Neuronal stem cell (in vitro differentiated cells): ENCODE data around the gene OAS3.
"Not testable (repeated sequence)": the region's sequence is repeated elsewhere in the genome, so short reads cannot be mapped to it uniquely, and the experiment has no call there.

Experiments used
- DNase-seq: peaks from one replicate; pipeline ENCODE4 v3.0.0-alpha.2; 2013; ENCODE audit warnings: low spot score
- H2AFZ ChIP-seq: one replicate; pipeline ENCODE4 v1.6.1; 2013; ENCODE audit warnings: mild to moderate bottlenecking, low read length, inconsistent platforms
- H2AK5ac ChIP-seq: 2 replicates; pipeline ENCODE4 v1.6.1; 2013; ENCODE audit warnings: low read depth, mild to moderate bottlenecking, inconsistent platforms, low read length, moderate library complexity, mixed read lengths
- H2BK120ac ChIP-seq: 2 replicates; pipeline ENCODE4 v1.6.1; 2013; ENCODE audit warnings: low read depth, mild to moderate bottlenecking, inconsistent platforms, low read length, moderate library complexity, mixed read lengths
- H2BK12ac ChIP-seq: one replicate; pipeline ENCODE4 v1.6.1; 2013; ENCODE audit warnings: low read length, inconsistent platforms
- H2BK15ac ChIP-seq: 2 replicates; pipeline ENCODE4 v1.6.1; 2013; ENCODE audit warnings: mild to moderate bottlenecking, low read length, inconsistent platforms, mixed read lengths
- H2BK5ac ChIP-seq: one replicate; pipeline ENCODE4 v1.6.1; 2013; ENCODE audit warnings: inconsistent platforms, mild to moderate bottlenecking, low read length, moderate library complexity
- H3K14ac ChIP-seq: one replicate; pipeline ENCODE4 v1.6.1; 2013; ENCODE audit warnings: low read length, inconsistent platforms
- H3K18ac ChIP-seq: 2 replicates; pipeline ENCODE4 v1.6.1; 2013; ENCODE audit warnings: low read length, inconsistent platforms
- H3K23ac ChIP-seq: 2 replicates; pipeline ENCODE4 v1.6.1; 2013; ENCODE audit warnings: low read depth, mild to moderate bottlenecking, mixed read lengths, low read length, inconsistent platforms; ENCODE audit not compliant: poor library complexity
- H3K27ac ChIP-seq: replicated peaks from 3 replicates; pipeline ENCODE4 v1.5.1; 2013; ENCODE audit warnings: low read length, inconsistent platforms
- H3K27me3 ChIP-seq, 3 experiments: 2 replicates each; pipeline ENCODE4 v1.6.1; 2013; ENCODE audit warnings: low read length in 3 of 3, mild to moderate bottlenecking in 2 of 3, inconsistent platforms in 1 of 3, low read depth in 1 of 3, mixed read lengths in 1 of 3, moderate library complexity in 1 of 3; ENCODE audit not compliant: control insufficient read depth in 3 of 3, insufficient read depth in 3 of 3
- H3K36me3 ChIP-seq, 2 donors: replicated peaks in 1 of 2; 2 replicates each; pipeline ENCODE4 v1.6.1; 2013; ENCODE audit warnings: low read length in 2 of 2; ENCODE audit not compliant: control insufficient read depth in 2 of 2, insufficient read depth in 2 of 2
- H3K4ac ChIP-seq: 2 replicates; pipeline ENCODE4 v1.6.1; 2013; ENCODE audit warnings: inconsistent platforms, mild to moderate bottlenecking, low read length, moderate library complexity
- H3K4me1 ChIP-seq, 2 donors: 1 replicate in 1 of 2; 2 replicates in 1 of 2; pipeline ENCODE4 v1.6.1; 2013; ENCODE audit warnings: low read length in 2 of 2, low read depth in 1 of 2; ENCODE audit not compliant: control insufficient read depth in 2 of 2, insufficient read depth in 1 of 2
- H3K4me2 ChIP-seq: one replicate; pipeline ENCODE4 v1.6.1; 2013; ENCODE audit warnings: mild to moderate bottlenecking, low read length, inconsistent platforms; ENCODE audit not compliant: insufficient read depth, poor library complexity, severe bottlenecking
- H3K4me3 ChIP-seq, 2 donors: 2 replicates each; pipeline ENCODE4 v1.5.1; 2013; ENCODE audit warnings: low read length in 2 of 2, mild to moderate bottlenecking in 2 of 2, inconsistent platforms in 1 of 2, moderate library complexity in 1 of 2
- H3K79me1 ChIP-seq: one replicate; pipeline ENCODE4 v1.6.1; 2013; ENCODE audit warnings: low read depth, mild to moderate bottlenecking, inconsistent platforms, low read length, moderate library complexity
- H3K9ac ChIP-seq: one replicate; pipeline ENCODE4 v1.6.1; 2013; ENCODE audit warnings: mild to moderate bottlenecking, low read depth, low read length, inconsistent platforms; ENCODE audit not compliant: poor library complexity
- H3K9me3 ChIP-seq, 2 donors: replicated peaks in 1 of 2; 2 replicates each; pipeline versions ENCODE3 to v1.6.1; 2013; ENCODE audit warnings: low read length in 2 of 2, mild to moderate bottlenecking in 2 of 2, inconsistent platforms in 1 of 2, low read depth in 1 of 2, mixed read lengths in 1 of 2, moderate library complexity in 1 of 2; ENCODE audit not compliant: control insufficient read depth in 2 of 2, insufficient read depth in 1 of 2
- H4K8ac ChIP-seq: one replicate; pipeline ENCODE4 v1.6.1; 2013; ENCODE audit warnings: low read depth, mild to moderate bottlenecking, inconsistent platforms, low read length, moderate library complexity
- H4K91ac ChIP-seq: one replicate; pipeline ENCODE4 v1.6.1; 2013; ENCODE audit warnings: low read length, low read depth, mild to moderate bottlenecking, inconsistent platforms; ENCODE audit not compliant: poor library complexity
- WGBS, 2 donors: extraction: QIAGEN DNeasy Blood & Tissue Kit; methylation state at CpG; one replicate each; pipeline ENCODE4 v1.1.7; 2013; ENCODE audit warnings: missing lambda C conversion rate in 2 of 2, mixed read lengths in 1 of 2; ENCODE audit not compliant: insufficient read length in 2 of 2, insufficient replicate concordance in 1 of 2; ENCODE audit errors: extremely low coverage in 2 of 2; 5-methylcytosine and 5-hydroxymethylcytosine counted together

OAS3 gene

DNA sequence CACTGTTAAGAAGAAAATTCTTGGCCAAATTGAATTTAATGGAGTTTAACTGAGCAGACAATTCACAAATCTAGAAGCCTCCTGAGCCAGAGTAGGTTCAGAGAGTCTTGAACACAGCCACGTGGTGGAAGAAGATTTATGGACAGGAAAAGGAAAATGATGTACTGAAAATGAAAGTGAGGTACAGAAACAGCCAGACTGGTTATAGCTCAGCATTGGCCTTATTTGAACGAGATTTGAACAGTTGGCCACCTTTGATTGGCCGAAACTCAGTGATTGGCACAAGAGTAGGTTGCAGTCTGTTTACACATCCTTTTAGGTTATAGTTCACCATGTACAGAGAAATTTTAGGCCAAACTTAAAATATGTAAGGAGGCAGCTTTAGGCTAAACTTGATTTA is 50.0 kb downstream of the OAS3 start:
- Histone ChIP-seq H2BK120ac (no peak overlapping the region), H3K27me3 (peaks cover 0 to 2% (median 0%) of the 10 kb centered on the region in 3 experiments), H3K18ac (no peak overlapping the region), H4K91ac (no peak overlapping the region), H3K9me3 (peaks cover 0 to 4% of the 10 kb centered on the region in 2 donors), H3K79me1 (no peaks in the 10 kb centered on the region), H2BK5ac (no peak overlapping the region), H3K4me2 (no peak overlapping the region), H3K4me3 (no peak overlapping the region), H3K9ac (no peak overlapping the region), H3K4me1 (no peaks in the 10 kb centered on the region), H3K4ac (no peak overlapping the region), H3K36me3 (no peaks in the 10 kb centered on the region), H2BK12ac (no peak overlapping the region), H2BK15ac (no peak overlapping the region), H2AFZ (no peak overlapping the region), H4K8ac (no peak overlapping the region), H2AK5ac (no peak overlapping the region), H3K23ac (no peak overlapping the region), H3K27ac (no peak overlapping the region), H3K14ac (no peak overlapping the region)
- no CpG with 5 or more reads among the region's 3 CpGs for WGBS, 2 donors
- no peak for DNase-seq

DNA sequence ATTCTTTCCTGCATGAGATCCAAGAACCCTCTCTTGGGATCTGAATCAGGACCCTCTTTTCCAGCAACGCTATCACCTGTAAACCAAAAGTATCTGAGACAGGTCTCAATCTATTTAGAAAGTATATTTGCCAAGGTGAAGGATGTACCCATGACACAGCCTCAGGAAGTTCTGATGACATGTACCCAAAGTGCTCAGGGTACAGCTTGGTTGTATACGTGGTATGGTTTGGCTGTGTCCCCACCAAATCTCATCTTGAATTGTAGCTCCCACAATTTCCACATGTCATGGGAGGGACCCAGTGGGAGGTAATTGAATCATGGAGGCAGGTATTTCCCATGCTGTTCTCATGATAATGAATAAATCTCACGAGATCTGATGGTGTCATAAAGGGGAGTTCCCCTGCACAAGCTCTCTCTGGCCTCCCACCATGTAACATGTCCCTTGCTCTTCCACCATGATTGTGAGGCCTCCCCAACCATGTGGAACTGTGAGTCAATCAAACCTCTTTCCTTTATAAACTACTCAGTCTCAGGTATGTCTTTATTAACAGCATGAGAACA is 50.6 kb downstream of the OAS3 start:
- DNase-seq, H4K91ac ChIP-seq, H3K27me3 ChIP-seq, H3K27ac ChIP-seq, H4K8ac ChIP-seq, H3K4me1 ChIP-seq, H3K4me3 ChIP-seq, H2BK5ac ChIP-seq, H3K23ac ChIP-seq, H3K36me3 ChIP-seq, H3K79me1 ChIP-seq, H2BK15ac ChIP-seq, H2BK120ac ChIP-seq, H3K14ac ChIP-seq, H3K9ac ChIP-seq, H3K4ac ChIP-seq, H2AK5ac ChIP-seq, H2BK12ac ChIP-seq, H3K4me2 ChIP-seq, H2AFZ ChIP-seq, H3K9me3 ChIP-seq, H3K18ac ChIP-seq: not testable (repeated sequence)
- no CpG with 5 or more reads among the region's 3 CpGs for WGBS, 2 donors

DNA sequence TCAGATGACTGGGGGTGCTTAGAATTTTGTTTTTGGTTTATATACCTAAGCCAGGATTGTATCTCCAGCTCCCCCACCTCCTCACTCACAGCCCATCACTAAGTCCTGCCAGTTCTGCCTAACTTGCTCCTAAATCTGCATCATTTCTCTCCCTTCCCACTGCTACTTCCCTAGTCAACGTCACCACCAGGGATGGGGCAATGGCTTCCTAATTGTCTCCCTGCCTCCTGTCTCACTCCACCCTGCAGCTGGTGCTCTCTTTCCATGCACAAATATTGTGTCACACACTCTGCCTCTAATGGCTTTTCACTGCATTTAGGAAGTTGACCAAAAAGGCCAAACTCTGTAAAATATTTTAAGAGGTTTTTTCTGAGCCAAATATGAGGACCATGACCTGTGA is 51.5 kb downstream of the OAS3 start:
- no peak overlapping the region for H3K4me3 ChIP-seq
- H4K91ac ChIP-seq = no peak overlapping the region
- WGBS, 2 donors = no CpG with 5 or more reads among the region's 1 CpG
- H4K8ac ChIP-seq = no peak overlapping the region
- no peaks in the 10 kb centered on the region for H3K79me1 ChIP-seq
- H3K23ac ChIP-seq = no peak overlapping the region
- H3K4me2 ChIP-seq = no peak overlapping the region
- H3K36me3 ChIP-seq = no peaks in the 10 kb centered on the region
- no peak overlapping the region for H2BK120ac ChIP-seq
- H3K27me3 ChIP-seq = peaks cover 0 to 2% (median 0%) of the 10 kb centered on the region in 3 experiments
- H2BK5ac ChIP-seq = no peak overlapping the region
- no peak overlapping the region for H3K14ac ChIP-seq
- H2BK15ac ChIP-seq = no peak overlapping the region
- H3K4ac ChIP-seq = no peak overlapping the region
- H3K18ac ChIP-seq = no peak overlapping the region
- no peak overlapping the region for H2AFZ ChIP-seq
- H3K4me1 ChIP-seq = no peaks in the 10 kb centered on the region
- H3K9ac ChIP-seq = no peak overlapping the region
- no peak for DNase-seq
- H2BK12ac ChIP-seq = no peak overlapping the region
- no peak overlapping the region for H2AK5ac ChIP-seq
- peaks cover 0 to 4% of the 10 kb centered on the region in 2 donors for H3K9me3 ChIP-seq
- no peak overlapping the region for H3K27ac ChIP-seq

DNA sequence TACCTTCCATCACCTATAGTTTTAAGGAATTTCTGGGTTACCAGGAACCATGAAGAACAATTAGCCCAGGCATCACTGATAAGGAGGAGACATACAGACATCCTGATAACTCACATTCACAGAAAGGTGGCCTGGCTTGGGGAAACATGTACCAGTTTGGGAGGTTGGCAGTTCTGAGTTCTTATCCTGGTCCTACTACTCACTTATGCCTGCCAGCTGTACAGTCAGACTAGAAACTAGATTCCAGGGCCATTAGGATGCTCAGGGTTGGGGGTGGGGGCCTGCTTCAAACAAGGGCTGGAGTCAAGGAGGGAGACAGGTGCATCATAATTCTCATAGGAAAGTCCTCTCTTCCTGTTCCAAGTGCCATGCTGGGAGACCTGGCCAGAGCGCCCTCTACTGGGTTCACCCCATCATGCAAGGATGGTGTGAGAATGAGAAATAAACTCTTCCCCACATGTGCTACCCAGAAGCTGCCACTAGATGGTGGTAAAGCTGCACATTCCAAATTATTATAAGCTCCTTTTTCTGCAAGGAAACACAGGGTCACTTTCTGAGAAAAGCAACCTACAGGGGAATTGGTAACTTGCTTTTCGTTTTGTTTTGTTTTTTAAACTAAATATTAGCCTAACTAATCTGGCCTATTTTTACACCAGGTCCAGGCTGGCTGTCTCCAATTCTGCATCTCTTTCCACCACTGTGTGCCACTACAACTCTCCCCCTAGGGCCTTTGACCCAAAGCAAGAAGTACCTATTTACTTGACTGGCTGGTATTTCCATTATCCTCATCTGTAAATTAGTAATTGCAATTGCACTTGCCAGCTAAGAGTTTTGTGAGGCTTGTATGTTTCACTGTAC is 54.5 kb downstream of the OAS3 start:
- no peak overlapping the region for H2BK120ac ChIP-seq
- no CpG with 5 or more reads among the region's 2 CpGs for WGBS, 2 donors
- no peak overlapping the region for H3K27ac ChIP-seq
- H2BK5ac ChIP-seq = no peak overlapping the region
- H3K9ac ChIP-seq = no peak overlapping the region
- H3K14ac ChIP-seq = no peak overlapping the region
- H3K4me3 ChIP-seq = no peak overlapping the region
- H3K4ac ChIP-seq = no peak overlapping the region
- H2BK12ac ChIP-seq = no peak overlapping the region
- no peak overlapping the region for H3K18ac ChIP-seq
- H2AK5ac ChIP-seq = no peak overlapping the region
- no peaks in the 10 kb centered on the region for H3K4me1 ChIP-seq
- peak; percentile 38 for DNase-seq
- no peak overlapping the region for H4K8ac ChIP-seq
- H3K27me3 ChIP-seq = peaks cover 0 to 2% (median 0%) of the 10 kb centered on the region in 3 experiments
- H3K36me3 ChIP-seq = no peaks in the 10 kb centered on the region
- peaks cover 0 to 7% of the 10 kb centered on the region in 2 donors for H3K9me3 ChIP-seq
- peaks cover 3% of the 10 kb centered on the region for H3K79me1 ChIP-seq
- H3K23ac ChIP-seq = no peak overlapping the region
- H2AFZ ChIP-seq = no peak overlapping the region
- H2BK15ac ChIP-seq = no peak overlapping the region
- H4K91ac ChIP-seq = no peak overlapping the region
- no peak overlapping the region for H3K4me2 ChIP-seq
